HG03558 (cell line): ENCODE results near the gene ACBD7.

ENCODE experiments used
- ATAC-seq: cut with Tn5 transposase; IDR thresholded peaks from one replicate; pipeline ENCODE4 v1.9.1; 2021; ENCODE audit warnings: moderate number of reproducible peaks; ENCODE audit not compliant: unreplicated experiment; ENCODE audit errors: extremely low read depth

Gene ACBD7

DNA sequence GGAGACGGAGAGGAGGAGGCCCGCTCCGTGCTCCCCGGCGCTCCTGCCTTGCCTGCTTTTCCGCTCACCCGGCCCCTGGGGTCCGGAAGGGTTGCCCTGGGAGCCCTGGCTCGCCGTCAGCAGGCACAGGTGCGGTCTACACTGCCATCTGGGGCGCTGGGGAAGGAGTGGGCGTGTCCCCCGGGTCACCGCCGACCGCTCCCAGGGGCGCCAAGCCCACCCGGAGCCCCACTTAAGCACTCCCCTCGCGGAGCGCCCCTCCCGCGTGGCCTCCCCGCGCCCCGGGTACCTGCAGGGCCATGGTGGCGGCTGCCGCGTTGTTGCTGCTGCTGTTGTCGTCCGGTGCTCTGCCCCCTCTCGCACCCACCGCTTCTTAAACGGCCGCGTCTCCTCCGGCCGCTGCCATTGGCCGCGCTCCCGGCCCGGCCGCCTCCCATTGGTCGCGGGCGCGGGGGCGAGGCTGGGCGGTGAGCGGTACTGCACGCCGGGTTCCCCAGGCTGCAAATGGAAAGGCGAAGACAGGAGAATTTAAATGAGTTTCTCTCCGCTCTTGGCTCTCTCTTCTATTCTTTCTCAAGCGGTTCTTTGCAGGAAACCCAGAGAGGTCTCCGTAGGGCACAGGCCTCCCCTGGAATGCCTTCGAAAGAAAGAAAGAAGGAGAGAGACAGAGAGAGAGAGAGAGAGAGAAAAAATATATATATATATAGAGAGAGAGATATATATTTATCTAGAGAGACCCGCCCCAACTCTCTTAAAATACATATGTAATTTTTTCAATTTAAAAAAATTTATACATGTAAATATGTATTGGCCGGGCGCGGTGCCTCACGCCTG, at the start of gene ACBD7:
TSS of gene ACBD7 (minus strand) at position 349 of the 834 bp plus-strand sequence. CDS start at position 301, 48 bp downstream.
- ATAC-seq, result peak; percentile 84

DNA sequence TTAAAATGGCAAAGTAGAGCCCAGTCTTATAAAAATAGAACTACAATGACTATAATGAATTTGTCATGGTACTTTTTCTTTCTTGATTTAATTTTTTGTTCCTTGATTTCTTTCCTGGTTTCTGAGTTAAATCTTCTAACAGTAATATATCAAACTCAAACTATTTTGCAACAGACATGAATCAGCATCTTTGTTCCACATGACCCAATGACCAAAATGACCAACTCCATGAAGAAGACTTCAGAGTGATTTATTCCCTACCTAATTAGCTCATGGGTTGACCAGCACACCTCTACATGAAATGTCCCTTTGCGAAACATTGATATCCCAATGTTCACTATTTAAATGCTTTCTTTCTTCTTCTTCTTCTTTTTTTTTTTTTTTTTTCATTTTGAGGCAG, 49.1 kb upstream of the ACBD7 start:
- ATAC-seq, result no peak

DNA sequence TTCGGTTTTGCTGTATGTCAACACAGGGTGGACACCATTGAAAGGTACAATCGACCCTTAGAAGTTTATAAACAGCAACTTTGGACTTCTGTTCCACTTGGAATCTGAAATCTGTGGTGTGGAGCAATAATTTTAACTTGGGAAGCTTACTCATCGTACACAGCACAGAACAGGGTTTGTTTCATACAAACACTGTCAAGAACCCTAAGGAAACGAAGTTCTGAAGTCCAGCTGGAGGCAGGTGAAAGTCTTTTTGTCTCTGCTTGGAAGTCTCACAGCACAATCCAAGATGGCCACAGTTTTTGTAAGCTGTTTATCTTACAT, 48.4 kb upstream of the ACBD7 start:
- no peak for ATAC-seq

DNA sequence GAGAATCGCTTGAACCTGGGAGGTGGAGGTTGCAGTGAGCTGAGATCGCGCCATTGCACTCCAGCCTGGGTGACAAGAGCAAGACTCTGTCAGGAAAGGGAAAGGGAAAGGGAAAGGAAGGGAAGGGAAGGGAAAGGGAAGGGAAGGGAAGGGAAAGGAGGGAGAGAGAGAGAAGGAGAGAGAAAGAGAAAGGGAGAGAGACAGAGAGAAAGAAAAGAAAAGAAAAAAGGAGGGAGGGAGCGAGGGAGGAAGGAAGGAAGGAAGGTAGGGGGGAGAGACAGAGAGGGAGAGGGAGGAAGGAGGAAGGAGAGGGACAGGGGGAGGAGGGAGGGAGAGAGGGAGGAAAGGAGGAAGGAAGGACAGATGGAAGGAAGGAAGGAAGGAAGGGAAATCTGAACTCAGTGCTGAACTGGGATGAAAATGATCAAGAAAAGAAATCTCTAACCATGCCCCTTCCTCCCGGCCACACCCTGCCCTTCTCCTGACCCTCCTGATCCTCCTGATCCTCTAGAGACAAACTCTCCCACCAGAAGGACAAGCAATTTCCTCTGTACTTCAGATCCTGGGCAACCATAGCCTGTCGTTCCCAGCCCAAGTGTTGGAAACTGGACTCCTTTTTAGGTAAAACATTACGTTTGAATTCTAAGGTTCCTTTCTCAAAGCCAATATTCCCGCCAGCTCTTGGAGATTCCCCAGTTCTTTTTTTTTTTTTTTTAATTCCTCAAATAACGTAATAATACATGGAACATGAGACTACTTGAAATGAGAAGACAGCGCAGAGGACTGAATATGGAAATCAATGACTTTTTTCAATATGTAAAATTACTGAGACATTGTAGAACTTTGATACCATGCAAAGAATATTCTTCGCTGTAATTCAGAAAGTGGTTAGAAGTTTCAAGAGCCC, 47.8 kb upstream of the ACBD7 start:
- ATAC-seq, result no peak

DNA sequence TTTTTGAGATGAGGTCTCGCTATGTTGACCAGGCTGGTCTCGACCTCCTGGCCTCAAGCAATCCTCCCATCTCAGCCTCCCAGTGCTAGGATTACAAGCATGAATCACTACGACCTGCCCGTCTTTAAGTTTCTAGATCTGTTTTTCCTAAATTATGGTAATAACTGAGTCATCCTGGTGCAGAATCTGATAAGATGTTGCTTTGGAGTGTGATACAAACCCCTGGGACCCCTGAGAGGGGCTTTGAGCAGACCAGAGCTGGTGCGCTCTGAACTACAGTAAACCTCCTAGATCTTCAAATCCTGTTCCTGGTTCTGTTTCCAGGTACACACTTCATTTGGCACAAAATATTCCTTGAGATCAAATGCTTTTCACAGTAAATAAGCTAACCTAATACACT, 42.8 kb upstream of the ACBD7 start:
- ATAC-seq, result no peak

DNA sequence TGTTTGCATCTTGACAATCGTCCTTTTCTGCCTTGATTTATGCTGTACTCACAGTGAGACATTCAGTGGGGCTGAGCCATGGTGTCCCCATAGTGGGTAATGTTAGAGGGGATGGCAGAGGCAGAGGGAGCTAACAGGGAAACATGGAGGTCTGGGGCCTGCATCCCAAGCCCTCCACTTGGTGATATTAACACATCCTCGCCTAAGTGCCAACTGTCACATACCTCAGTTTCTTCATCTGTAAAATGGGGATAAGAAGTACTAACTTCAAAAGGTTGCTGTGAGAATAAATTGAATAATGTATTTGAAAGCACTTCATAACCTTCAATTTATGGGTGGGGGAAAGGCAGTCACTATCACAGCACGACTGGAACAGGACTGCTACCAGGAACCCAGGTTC, 36.3 kb upstream of the ACBD7 start:
- no peak for ATAC-seq

DNA sequence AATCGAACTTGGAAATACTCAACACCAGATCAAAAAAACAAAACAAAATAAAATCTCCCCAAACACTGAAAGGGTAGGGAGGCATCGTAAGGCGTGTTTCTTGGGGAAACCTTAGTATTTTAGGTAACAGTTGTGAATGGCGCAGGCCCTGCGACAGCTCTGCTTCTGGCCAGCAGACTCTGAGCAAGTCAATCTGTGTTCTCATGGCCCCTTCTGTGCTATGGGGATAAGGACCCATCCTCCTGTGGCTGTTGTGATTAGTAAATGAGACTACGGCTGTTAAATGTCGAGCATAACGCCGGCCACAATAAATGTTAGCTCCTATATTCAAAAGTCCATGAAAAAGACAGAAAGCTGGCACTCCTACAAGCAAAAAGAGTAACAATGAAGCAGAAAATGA, 35.6 kb upstream of the ACBD7 start:
- no peak for ATAC-seq

DNA sequence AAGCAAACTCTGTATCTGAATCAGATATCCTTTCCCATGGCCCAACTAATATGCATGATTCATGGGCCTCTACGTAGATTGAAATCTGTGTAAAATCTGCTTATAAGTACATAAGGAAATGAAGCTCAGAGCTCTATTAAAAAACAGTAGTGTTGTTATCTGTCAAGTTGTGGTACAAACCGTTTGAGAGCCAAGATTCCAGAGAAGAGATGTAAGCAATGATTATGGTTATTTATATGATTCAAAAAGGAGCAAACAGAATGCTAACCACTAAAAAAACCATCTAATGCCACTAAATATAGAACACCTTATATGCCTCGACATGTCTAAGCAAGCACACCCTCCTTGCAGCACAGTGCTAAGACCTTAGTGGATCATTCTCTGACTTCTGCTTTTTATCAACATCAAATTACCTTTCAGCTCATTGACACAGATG, 35.2 kb upstream of the ACBD7 start:
- ATAC-seq, result no peak

DNA sequence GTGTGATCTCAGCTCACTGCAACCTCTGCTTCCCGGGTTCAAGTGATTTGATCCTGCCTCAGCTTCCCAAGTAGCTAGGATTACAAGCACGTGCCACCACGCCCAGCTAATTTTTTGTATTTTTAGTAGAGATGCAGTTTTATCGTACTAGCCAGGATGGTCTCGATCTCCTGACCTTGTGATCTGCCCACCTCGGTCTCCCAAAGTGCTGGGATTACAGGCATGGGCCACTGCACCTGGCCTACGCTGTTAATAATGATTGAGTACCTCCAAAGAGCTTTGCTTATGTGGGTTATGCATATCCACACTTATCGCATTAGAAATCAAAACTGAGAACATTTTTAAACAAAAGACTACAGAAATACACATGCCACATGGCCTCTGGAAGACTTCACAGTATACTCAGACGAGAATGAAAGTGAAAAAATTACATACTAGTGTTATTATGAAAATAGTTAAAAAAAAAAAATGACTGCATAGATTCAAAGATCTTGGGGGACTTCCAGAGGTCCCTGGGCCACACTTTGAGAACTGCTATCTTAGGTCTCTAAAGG, 34.0 kb upstream of the ACBD7 start:
- peak; percentile 90 for ATAC-seq

DNA sequence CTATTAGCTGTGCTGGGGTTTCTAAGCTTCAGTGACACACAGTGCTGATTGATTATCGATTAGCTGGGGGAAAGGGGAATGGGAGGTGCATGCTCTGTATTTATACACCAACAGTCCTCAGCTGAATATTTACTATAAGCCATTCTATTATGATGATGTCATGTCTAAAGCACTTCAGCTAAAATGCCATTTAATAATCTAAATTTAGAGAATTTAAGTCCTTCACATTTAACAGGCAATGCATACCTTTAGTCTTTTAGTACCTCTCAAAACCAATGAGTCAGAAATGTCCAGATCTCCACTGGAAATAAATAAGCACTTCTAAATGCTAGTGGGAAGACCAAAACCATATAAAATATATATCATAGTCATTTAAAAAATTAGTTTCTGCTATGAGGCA, 33.1 kb upstream of the ACBD7 start:
- no peak for ATAC-seq

DNA sequence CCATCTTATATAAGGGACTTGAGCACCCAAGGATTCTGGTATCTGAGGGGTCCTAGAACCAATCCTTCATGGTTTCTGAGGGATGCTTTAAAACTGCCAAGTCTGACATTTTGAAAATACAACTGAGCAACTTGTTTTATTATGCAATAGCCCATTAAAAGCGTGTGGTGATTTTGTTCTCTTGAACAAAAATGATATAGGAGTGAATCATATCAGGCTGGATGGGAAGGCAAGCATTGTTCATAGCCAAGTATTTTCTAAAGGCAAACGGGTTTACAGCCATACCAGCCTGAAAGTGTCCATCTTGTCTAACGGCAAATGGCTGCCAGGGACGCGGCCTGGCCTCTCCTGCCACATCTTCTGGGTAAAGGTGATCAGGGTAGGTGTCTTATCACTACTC, 31.9 kb upstream of the ACBD7 start:
- ATAC-seq, result no peak

DNA sequence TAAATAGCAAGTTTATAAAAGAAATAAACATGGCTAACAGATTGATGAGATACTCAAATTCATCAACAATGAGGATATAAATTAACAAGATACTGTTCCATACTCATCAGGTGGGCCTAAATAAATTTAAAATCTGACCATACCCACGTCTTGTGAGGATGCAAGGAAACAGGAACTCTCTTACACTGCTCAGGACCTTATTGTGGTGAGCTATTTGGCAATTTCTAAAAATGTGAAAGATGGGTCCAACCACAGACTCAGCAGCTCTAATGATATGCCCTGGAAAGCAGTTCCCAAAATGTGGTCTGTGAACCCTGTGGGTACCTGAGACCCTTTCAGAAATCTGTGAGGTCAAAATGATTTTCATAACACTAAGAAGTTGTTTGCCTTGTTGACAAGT, 30.0 kb upstream of the ACBD7 start:
- no peak for ATAC-seq

DNA sequence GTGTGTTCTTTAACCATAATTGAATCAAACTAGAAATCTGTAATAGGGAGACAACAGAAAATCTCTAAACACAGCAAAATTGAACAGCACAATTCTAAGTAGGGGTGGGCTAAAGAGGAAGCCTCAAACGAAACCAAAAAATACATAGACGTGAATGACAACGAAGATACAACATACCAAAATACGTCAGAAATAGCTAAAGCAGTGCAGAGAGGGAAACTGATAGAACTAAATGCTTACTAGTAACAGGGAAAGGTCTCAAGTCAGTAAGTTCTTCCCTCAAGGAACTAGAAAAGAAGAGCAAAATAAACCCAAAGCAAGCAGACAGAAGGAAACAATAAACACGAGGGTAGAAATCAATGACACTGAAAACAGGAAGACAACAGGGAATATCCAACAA, 27.6 kb upstream of the ACBD7 start:
- ATAC-seq, result no peak

DNA sequence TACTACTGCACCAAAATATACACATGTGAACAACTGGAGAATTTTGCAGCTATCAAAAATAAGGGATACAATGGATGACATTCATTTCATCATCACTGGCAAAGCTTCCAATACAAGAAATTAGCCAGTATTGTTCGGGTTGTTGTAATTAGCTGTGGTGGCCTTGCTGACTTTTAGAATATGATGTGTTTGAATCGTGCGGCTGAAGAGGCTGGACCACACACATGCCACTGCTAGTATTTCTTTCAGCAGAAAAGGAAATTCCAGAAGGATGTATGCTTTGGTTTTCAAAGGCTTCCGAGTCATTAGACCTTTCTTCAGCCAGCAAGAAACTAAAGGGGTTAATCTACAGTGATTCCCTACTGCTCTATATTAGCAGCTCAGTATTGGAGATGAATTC, 25.2 kb upstream of the ACBD7 start:
- no peak for ATAC-seq

DNA sequence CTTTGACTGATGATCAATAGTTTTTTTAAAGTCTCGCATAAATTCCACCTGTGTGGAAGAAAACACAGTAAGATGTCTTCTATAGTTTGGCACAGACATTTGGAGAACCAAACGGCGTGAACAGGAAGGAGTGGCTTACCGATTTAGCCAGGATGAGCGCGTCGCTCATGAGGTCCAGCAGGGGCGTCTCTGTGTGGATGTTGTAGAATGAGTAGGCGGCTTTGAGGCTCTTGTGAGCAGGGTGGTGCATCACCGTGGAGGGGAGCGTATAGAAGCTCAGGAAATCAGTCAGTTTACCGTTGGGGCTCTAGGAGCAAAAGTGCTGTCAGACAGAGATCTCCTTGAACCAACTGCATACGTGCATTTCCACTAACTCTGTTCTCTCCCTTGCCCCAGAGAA, 24.1 kb upstream of the ACBD7 start:
- ATAC-seq, result no peak

DNA sequence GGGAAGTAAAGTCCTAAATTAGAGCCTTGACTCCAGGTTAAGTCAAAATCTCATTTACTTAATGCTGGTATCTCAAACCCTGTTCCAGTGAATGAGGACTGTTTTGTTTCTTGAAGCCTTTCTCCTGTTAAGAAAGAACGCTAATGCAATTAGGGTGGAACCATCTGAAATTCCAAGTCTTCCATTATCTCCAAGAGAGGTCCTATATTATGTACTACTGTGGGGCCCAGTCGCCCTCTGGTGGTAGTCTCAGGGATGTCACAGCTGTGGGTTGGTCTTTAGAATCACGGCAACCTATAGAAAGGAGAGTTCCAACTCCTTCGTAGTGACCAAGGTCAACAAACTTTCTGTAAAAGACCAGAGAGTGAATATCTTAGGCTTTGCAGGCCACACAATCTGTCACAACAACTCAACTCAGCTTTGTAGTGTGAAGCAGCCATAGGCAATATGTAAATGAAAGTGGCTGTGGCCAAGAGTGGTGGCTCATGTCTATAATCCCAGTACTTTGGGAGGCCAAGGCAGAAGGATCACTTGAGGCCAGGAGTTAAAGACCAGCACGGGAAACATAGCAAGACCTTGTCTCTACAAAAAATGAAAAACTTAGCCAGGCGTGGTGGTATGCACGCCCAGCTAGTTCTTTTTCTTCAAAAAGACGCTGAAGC, 17.9 kb upstream of the ACBD7 start:
- ATAC-seq, result no peak

DNA sequence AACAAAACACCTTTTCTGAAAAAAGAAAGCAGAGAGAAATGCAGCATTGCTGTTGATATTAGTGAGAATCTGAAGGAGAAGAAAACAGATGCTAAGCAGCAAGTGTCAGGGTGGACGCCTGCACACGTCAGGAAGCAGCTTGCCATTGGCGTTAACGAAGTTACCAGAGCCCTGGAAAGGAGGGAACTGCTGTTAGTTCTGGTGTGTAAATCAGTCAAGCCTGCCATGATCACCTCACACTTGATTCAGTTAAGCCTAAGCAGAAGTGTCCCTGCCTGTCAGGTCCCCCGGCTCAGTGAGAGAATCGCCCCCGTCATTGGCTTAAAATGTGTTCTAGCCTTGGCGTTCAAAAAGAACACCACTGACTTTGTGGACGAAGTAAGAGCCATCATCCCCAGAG, 14.9 kb upstream of the ACBD7 start:
- ATAC-seq, result no peak

DNA sequence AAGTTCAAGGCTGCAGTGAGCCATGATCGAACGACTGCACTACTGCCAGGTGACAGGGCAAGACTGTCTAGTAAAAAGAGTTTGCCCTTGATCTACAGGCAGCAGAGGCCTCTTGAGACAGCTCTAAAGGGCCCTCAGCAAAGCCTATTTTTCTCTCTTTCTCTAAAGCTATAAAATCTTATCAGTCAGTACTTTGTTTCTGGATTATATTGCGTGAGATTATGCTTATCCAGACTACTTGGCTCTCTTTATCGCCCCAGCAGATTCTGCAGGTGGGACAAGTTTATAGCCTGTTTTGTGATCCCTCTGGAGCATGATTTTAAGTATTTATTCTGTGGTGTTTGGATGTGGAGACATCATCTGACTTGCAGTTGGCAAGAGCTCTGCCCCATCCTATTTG, 11.3 kb upstream of the ACBD7 start:
- ATAC-seq, result no peak

DNA sequence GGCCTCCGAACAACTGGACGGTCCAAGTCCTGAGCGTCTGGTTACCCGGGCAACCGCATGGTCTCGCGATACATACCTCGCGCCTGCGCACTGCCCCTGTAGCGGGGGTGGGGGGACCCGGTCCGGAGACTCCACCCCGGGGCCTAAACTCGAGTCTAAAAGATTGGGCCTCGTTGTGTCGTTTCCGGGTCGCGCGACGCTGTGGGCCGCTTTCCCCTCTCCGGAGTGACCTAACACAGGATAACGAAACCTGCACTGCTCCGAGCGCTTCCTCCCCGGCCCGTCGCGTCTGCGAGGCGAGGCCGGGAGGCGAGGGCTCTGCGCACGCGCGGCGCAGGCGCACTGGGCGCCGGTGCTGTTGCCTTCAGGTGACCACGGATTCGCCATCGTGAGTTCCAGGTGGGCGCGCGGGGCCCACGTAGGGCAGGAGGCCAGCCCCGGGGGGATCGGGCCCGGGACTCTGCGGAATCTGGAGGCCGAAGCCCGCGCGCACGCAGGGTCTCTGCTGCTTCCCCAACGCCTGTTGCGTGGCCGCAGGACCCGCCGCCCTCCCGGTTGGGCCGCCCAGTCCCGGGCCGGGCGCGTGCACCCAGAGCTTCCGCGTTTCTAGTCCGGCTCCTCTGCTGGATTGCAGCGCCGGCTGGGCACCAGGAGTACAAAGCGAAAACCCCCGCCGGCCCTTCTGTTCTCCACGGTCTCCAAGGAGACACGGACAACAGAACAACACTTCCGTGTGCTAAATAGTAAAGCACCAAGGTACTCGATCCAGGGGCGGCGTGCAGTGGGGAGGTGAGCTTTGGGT, 8.6 kb upstream of the ACBD7 start, which contains the start of gene RPP38:
TSS of gene RPP38 (plus strand) at position 345 of the 802 bp plus-strand sequence. CDS start 5,960 bp downstream, outside the sequence.
- peak; percentile 71 for ATAC-seq

DNA sequence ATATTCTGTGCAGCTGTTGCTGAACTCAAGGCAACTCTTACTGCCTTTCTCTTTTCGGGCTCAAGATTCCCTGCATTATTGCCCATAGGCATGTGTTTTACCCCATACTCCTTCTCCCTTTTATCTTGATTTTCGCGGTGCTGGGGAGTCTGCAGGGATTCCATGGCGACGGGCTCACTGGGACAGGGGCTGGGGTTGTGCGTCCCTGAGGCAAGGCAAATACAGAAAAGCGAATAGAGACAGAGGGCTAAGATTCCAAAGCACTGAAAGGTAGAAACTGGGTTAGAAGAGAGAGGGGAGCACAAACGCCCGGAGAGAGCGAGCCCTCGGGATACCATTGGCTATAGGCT, 8.1 kb upstream of the ACBD7 start:
- no peak for ATAC-seq
